ENCODE measurements around the gene PRKN. TPM values are rescaled to one million over a fixed set of nuclear protein-coding genes. Genes with fewer than 3 reads are reported as not detected.

The PRKN gene
- total and polyA plus RNA-seq, 9 of the 15 experiments (the other 6 are each of a cell fraction or from before 2014, with no cell fraction given), result 0.03 to 0.96 (median 0.15) TPM; not detected in 2

DNA sequence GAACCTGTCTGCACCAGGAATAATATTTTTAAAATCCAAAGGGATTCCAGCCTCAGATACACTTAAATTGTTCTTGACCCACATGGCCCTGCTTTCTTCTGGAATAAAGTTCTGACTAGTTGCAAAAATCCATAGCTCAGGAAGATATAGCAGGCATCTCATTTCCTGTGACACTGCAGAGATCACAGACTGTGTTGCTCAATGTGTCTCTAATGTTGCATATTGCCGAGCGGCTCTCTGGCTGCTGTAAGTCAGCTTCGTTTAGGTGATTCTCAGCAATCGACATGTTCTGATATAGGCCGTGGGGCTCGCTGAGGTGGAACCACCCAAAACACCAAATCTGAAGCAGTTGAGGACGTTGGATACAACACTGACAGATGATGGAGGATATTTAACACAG is 955.4 kb downstream of the PRKN start:
- no peaks in the 10 kb centered on the region for H3K9me3 ChIP-seq (replicated peaks; ENCODE audit: control insufficient read depth, insufficient read depth, low read depth, low read length)
- TF ChIP-seq MCM7 (IDR thresholded peaks at IDR 0.05), result no peak
- TF ChIP-seq, protein P1, sequence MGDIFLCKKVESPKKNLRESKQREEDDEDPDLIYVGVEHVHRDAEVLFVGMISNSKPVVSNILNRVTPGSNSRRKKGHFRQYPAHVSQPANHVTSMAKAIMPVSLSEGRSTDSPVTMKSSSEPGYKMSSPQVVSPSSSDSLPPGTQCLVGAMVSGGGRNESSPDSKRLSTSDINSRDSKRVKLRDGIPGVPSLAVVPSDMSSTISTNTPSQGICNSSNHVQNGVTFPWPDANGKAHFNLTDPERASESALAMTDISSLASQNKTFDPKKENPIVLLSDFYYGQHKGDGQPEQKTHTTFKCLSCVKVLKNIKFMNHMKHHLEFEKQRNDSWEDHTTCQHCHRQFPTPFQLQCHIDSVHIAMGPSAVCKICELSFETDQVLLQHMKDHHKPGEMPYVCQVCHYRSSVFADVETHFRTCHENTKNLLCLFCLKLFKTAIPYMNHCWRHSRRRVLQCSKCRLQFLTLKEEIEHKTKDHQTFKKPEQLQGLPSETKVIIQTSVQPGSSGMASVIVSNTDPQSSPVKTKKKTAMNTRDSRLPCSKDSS (IDR thresholded peaks at IDR 0.05; ENCODE audit: low read depth, partially characterized antibody), result no peak
- TF ChIP-seq USF2 (CRISPR knock-in tag; IDR thresholded peaks at IDR 0.05), result no peak
- TF ChIP-seq SMARCE1 (IDR thresholded peaks at IDR 0.05), result no peak
- no peak for TF ChIP-seq ZNF197 (CRISPR knock-in tag; IDR thresholded peaks at IDR 0.05; ENCODE audit: low read depth)
- no peak for TF ChIP-seq SLC30A9 (CRISPR knock-in tag; IDR thresholded peaks at IDR 0.05)
- TF ChIP-seq, protein P2, sequence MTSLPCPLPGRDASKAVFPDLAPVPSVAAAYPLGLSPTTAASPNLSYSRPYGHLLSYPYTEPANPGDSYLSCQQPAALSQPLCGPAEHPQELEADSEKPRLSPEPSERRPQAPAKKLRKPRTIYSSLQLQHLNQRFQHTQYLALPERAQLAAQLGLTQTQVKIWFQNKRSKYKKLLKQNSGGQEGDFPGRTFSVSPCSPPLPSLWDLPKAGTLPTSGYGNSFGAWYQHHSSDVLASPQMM (CRISPR knock-in tag; IDR thresholded peaks at IDR 0.05), result no peak
- TF ChIP-seq ZFPM2 (CRISPR knock-in tag; IDR thresholded peaks at IDR 0.05), result no peak
- no peak for TF ChIP-seq BHLHE40 (IDR thresholded peaks at IDR 0.05; ENCODE audit: low read length)
- TF ChIP-seq TBP (optimal IDR thresholded peaks at IDR 0.05; ENCODE audit: low read depth, low read length), result no peak
- TF ChIP-seq NCOA1 (IDR thresholded peaks at IDR 0.05; ENCODE audit: low read depth), result no peak
- no peak for TF ChIP-seq ZNF232 (CRISPR knock-in tag; IDR thresholded peaks at IDR 0.05)
- no peak for TF ChIP-seq TCF3 (CRISPR knock-in tag; IDR thresholded peaks at IDR 0.05)
- no TSS peak for BruUV-seq (replicated peaks)
- ChIA-PET POLR2A (interaction anchor here (0.6 kb wide), 1 partner anchor 89 kb away, joined by 3 read pairs; no protein-coding TSS in a partner anchor), CTCF (ENCODE audit: low intra/inter-chr PET ratio) (no interaction called here)
- 0% methylated on average over 7 of the region's 7 CpGs for WGBS (ENCODE audit: insufficient coverage, low coverage, missing lambda C conversion rate)
- no peaks in the 10 kb centered on the region for H3K9me1 ChIP-seq (ENCODE audit: control insufficient read depth, insufficient read depth, low read length)
- in situ Hi-C loops (cut with MboI), result no loop called here
- H3K27ac ChIP-seq (ENCODE audit: extremely low read depth, low read depth, low read length), result no peak overlapping the region
- H3K36me3 ChIP-seq (ENCODE audit: control insufficient read depth, insufficient read depth, low read length), result no peaks in the 10 kb centered on the region
- H3K4me1 ChIP-seq (replicated peaks in 1 of 2; ENCODE audit: control insufficient read depth in 2 of 2, insufficient read depth in 2 of 2, low read length in 2 of 2), result no peaks in the 10 kb centered on the region
- no peak overlapping the region for H2AFZ ChIP-seq (ENCODE audit: low read depth, low read length)
- DNase-seq (ENCODE audit: extremely low read depth in 1 of 4, low spot score in 3 of 4) (no peak), ATAC-seq (no peak), FAIRE-seq (no peak)
- no peak overlapping the region for H3K4me3 ChIP-seq
- H4K20me1 ChIP-seq (replicated peaks; ENCODE audit: control insufficient read depth, insufficient read depth, low read length), result no peaks in the 10 kb centered on the region
- no peak overlapping the region for H3K9ac ChIP-seq (ENCODE audit: insufficient read depth in 1 of 2, low read depth in 2 of 2, low read length in 2 of 2)
- intact Hi-C loops (cut with micrococcal nuclease), result no loop called here
- H3K79me2 ChIP-seq (ENCODE audit: control insufficient read depth, insufficient read depth, low read length), result no peaks in the 10 kb centered on the region
- H3K27me3 ChIP-seq (ENCODE audit: control insufficient read depth in 2 of 2, insufficient read depth in 2 of 2, low read length in 2 of 2), result 0 out of 5 replicates have a peak, but pooled peaks cover 0 to 4% of the 10 kb centered on the region in 2 experiments
- no peak overlapping the region for H3K4me2 ChIP-seq (ENCODE audit: insufficient read depth, low read length)
